Suprapubic skin (tissue), 3 donors: Measurements from ENCODE around the gene ZFAND3.
"Not testable (repeated sequence)": the region's sequence is repeated elsewhere in the genome, so short reads cannot be mapped to it uniquely, and the experiment has no call there.

ENCODE experiments used
- CTCF ChIP-seq, 2 donors: fragments of 200-600 bp in 1 of 2; fragments of 450-650 bp in 1 of 2; sonication (generic) in 1 of 2; IDR thresholded peaks; one replicate each; pipeline ENCODE4 v1.5.1; 2016 to 2019; ENCODE audit warnings: antibody characterized with exemption in 2 of 2, mild to moderate bottlenecking in 1 of 2, moderate library complexity in 1 of 2
- POLR2A ChIP-seq, 2 donors: fragments of 450-650 bp; IDR thresholded peaks; one replicate each; pipeline ENCODE4 v1.6.1; 2017; ENCODE audit warnings: antibody characterized with exemption in 2 of 2, mild to moderate bottlenecking in 2 of 2, moderate library complexity in 2 of 2

GRCh38 chr6:37893734-37894133, 74.2 kb downstream of the ZFAND3 start:
- TF ChIP-seq CTCF, POLR2A (IDR thresholded peaks at IDR 0.05): not testable (repeated sequence)
